Panc1 (cell line): ENCODE data around the gene RIT2. TPM values are rescaled to one million over a fixed set of nuclear protein-coding genes. Genes with fewer than 3 reads are reported as not detected.

Source experiments
- ATAC-seq: fragments of 200-7000 bp; cut with Tn5 transposase; 2 replicates; pipeline ENCODE4 v1.9.1; 2020; ENCODE audit warnings: mild to moderate bottlenecking, moderate library complexity
- BruUV-seq: library from RNA; stranded (reverse); fragments of 400-500 nt; replicated peaks from 2 replicates; lab custom pipeline; 2021; lab: Mats Ljungman, UMichigan
- CTCF ChIA-PET: fragments of 300-600 bp; sonication (Branson Sonifier 250); formaldehyde crosslinking; loops from one replicate; lab custom pipeline; 2022; ENCODE audit warnings: antibody characterized with exemption; lab: Charles Lee
- POLR2A ChIA-PET: fragments of 300-600 bp; sonication (Branson Sonifier 250); formaldehyde crosslinking; loops from one replicate; lab custom pipeline; 2022; ENCODE audit warnings: antibody characterized with exemption; lab: Charles Lee
- DNase-seq: peaks from one replicate; pipeline ENCODE4 v3.0.0-alpha.2; 2010; ENCODE audit warnings: low read depth, low spot score
- H3K27ac ChIP-seq: 2 replicates; pipeline ENCODE4 v1.5.1; 2011; ENCODE audit warnings: mild to moderate bottlenecking, low read length, inconsistent platforms
- H3K27me3 ChIP-seq: fragments of 200-500 bp; sonication (Bioruptor generic); 2 replicates; pipeline ENCODE4 v1.6.0; 2014; ENCODE audit warnings: low read length, inconsistent platforms; ENCODE audit not compliant: control insufficient read depth, insufficient read depth
- H3K36me3 ChIP-seq: fragments of 200-500 bp; sonication (Bioruptor generic); 2 replicates; pipeline ENCODE4 v1.5.1; 2014; ENCODE audit warnings: inconsistent platforms, mild to moderate bottlenecking, low read length, moderate library complexity; ENCODE audit not compliant: control insufficient read depth, insufficient read depth
- H3K4me1 ChIP-seq: 2 replicates; pipeline ENCODE4 v1.5.1; 2011; ENCODE audit warnings: inconsistent platforms, mild to moderate bottlenecking, low read length, moderate library complexity; ENCODE audit not compliant: control insufficient read depth, insufficient read depth
- H3K4me3 ChIP-seq, 2 experiments: 2 replicates each; pipeline ENCODE4 v1.5.1; 2011 to 2012; ENCODE audit warnings: low read depth in 2 of 2, low read length in 2 of 2, mild to moderate bottlenecking in 2 of 2, inconsistent platforms in 1 of 2, moderate library complexity in 1 of 2
- H3K9me3 ChIP-seq: fragments of 200-500 bp; sonication (Bioruptor generic); 2 replicates; pipeline ENCODE4 v1.5.1; 2014; ENCODE audit warnings: low read depth, mild to moderate bottlenecking, inconsistent platforms, low read length, moderate library complexity; ENCODE audit not compliant: control insufficient read depth, insufficient read depth
- POLR2AphosphoS5 ChIP-seq: IDR thresholded peaks from 2 replicates; pipeline ENCODE4 v1.6.1; 2012; ENCODE audit warnings: mild to moderate bottlenecking, low read depth, low read length, moderate library complexity
- SIN3A ChIP-seq: IDR thresholded peaks from 2 replicates; pipeline ENCODE4 v1.6.1; 2012; ENCODE audit warnings: low read depth, mild to moderate bottlenecking, low read length, moderate library complexity, borderline replicate concordance; ENCODE audit not compliant: insufficient read depth
- TCF7L2 ChIP-seq: IDR thresholded peaks from 2 replicates; pipeline ENCODE4 v1.6.1; 2011; ENCODE audit warnings: mild to moderate bottlenecking, low read depth, low read length, inconsistent platforms
- in situ Hi-C: cut with HindIII; loops from 2 replicates; pipeline ENCODE4 v1.10.0; 2016; ENCODE audit warnings: low sequenced_read_pairs, low pct_unique_long_range_greater_than_20kb
- intact Hi-C: fragments of 100-400 bp; cut with micrococcal nuclease; formaldehyde crosslinking; loops from one replicate; pipeline ENCODE4 v1.10.0; 2022; ENCODE audit not compliant: unreplicated experiment
- total RNA-seq: library from RNA; stranded (reverse); gene quantifications from one replicate; pipeline ENCODE4 v1.2.1, GENCODE V29; 2021; ENCODE audit not compliant: unreplicated experiment
- TF ChIP-seq, protein P1 (sequence below): fragments of 450-650 bp; IDR thresholded peaks from 2 replicates; pipeline ENCODE4 v1.5.1; 2017; ENCODE audit warnings: mild to moderate bottlenecking
- TF ChIP-seq, protein P2 (sequence below), 2 experiments: IDR thresholded peaks; 2 replicates each; pipeline ENCODE4 v1.6.1; 2011 to 2012; ENCODE audit warnings: low read depth in 2 of 2, control low read depth in 1 of 2, low read length in 1 of 2, mild to moderate bottlenecking in 1 of 2, moderate library complexity in 1 of 2; ENCODE audit not compliant: insufficient read depth in 1 of 2

The RIT2 gene
- total RNA-seq, 1 experiment from 2014 or later = not detected

DNA sequence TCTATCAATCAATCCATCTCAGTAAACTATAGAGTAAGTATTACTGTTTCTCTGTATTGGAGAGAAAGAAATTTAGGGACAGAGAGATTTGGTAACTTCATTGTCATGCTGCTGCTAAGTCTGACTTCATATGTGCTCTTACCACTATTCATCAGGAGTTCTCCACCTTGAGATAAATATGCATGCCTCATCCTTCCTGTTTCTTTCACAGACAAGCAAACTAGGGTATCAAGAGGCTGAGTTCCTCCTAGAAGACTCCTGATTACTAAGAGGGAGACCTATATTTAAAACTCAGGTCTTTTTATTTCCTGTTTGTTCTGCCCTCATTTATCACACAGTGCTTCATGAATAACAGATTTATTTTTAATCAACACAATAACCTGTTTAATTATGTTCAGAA, 34.1 kb downstream of the RIT2 start:
- Histone ChIP-seq H3K27ac (no peak overlapping the region), H3K4me1 (no peaks in the 10 kb centered on the region), H3K36me3 (no peaks in the 10 kb centered on the region), H3K4me3 (no peak overlapping the region), H3K27me3 (no peaks in the 10 kb centered on the region; the same call in 1 of the 2 replicates), H3K9me3 (no peaks in the 10 kb centered on the region)
- BruUV-seq = no TSS peak
- ChIA-PET POLR2A (no interaction called here), CTCF (no interaction called here)
- intact Hi-C loops = no loop called here
- DNase-seq = no peak
- no peak for TF ChIP-seq TCF7L2
- TF ChIP-seq POLR2AphosphoS5 = no peak
- no peak for TF ChIP-seq SIN3A
- TF ChIP-seq, protein P1, sequence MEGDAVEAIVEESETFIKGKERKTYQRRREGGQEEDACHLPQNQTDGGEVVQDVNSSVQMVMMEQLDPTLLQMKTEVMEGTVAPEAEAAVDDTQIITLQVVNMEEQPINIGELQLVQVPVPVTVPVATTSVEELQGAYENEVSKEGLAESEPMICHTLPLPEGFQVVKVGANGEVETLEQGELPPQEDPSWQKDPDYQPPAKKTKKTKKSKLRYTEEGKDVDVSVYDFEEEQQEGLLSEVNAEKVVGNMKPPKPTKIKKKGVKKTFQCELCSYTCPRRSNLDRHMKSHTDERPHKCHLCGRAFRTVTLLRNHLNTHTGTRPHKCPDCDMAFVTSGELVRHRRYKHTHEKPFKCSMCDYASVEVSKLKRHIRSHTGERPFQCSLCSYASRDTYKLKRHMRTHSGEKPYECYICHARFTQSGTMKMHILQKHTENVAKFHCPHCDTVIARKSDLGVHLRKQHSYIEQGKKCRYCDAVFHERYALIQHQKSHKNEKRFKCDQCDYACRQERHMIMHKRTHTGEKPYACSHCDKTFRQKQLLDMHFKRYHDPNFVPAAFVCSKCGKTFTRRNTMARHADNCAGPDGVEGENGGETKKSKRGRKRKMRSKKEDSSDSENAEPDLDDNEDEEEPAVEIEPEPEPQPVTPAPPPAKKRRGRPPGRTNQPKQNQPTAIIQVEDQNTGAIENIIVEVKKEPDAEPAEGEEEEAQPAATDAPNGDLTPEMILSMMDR = no peak
- TF ChIP-seq, protein P2, sequence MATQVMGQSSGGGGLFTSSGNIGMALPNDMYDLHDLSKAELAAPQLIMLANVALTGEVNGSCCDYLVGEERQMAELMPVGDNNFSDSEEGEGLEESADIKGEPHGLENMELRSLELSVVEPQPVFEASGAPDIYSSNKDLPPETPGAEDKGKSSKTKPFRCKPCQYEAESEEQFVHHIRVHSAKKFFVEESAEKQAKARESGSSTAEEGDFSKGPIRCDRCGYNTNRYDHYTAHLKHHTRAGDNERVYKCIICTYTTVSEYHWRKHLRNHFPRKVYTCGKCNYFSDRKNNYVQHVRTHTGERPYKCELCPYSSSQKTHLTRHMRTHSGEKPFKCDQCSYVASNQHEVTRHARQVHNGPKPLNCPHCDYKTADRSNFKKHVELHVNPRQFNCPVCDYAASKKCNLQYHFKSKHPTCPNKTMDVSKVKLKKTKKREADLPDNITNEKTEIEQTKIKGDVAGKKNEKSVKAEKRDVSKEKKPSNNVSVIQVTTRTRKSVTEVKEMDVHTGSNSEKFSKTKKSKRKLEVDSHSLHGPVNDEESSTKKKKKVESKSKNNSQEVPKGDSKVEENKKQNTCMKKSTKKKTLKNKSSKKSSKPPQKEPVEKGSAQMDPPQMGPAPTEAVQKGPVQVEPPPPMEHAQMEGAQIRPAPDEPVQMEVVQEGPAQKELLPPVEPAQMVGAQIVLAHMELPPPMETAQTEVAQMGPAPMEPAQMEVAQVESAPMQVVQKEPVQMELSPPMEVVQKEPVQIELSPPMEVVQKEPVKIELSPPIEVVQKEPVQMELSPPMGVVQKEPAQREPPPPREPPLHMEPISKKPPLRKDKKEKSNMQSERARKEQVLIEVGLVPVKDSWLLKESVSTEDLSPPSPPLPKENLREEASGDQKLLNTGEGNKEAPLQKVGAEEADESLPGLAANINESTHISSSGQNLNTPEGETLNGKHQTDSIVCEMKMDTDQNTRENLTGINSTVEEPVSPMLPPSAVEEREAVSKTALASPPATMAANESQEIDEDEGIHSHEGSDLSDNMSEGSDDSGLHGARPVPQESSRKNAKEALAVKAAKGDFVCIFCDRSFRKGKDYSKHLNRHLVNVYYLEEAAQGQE (IDR thresholded peaks at IDR 0.05; ENCODE audit: insufficient read depth in 1 of 2, low read depth in 2 of 2, low read length in 1 of 2) = no peak
- in situ Hi-C loops = no loop called here
- ATAC-seq = no peak

DNA sequence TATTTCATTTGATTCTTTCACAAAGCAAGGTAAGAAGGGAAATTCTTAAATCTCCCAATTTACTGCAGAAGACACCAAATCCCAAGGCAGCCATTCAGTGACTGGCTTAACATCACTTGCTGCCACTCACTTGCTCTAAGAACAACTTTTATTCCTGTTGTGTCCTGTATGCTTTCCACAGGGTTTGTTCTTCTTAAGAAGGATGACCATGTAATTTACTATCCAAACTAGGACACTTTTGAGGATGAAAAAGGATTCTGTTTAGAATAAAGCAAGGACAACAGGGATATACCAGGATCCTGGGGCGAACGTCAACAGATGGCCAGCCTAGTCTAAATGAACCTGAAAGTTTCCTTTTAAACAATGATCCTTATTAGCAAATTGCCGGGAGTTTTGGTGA, 34.8 kb downstream of the RIT2 start:
- H3K27ac ChIP-seq = no peak overlapping the region
- in situ Hi-C loops = no loop called here
- no peaks in the 10 kb centered on the region for H3K4me1 ChIP-seq
- ChIA-PET CTCF (no interaction called here), POLR2A (no interaction called here)
- ATAC-seq (no peak), DNase-seq (no peak)
- no peaks in the 10 kb centered on the region for H3K36me3 ChIP-seq
- no peak overlapping the region for H3K4me3 ChIP-seq
- BruUV-seq = no TSS peak
- H3K9me3 ChIP-seq = no peaks in the 10 kb centered on the region
- intact Hi-C loops = no loop called here
- TF ChIP-seq POLR2AphosphoS5 = no peak
- no peak for TF ChIP-seq SIN3A
- no peak for TF ChIP-seq TCF7L2
- TF ChIP-seq, protein P1 = no peak
- TF ChIP-seq, protein P2 (IDR thresholded peaks at IDR 0.05; ENCODE audit: insufficient read depth in 1 of 2, low read depth in 2 of 2, low read length in 1 of 2) = no peak
- no peaks in the 10 kb centered on the region; the same call in 1 of the 2 replicates for H3K27me3 ChIP-seq
